Mesendoderm (in vitro differentiated cells): ENCODE measurements around the gene ELOF1.
A peak's percentile ranks its signal among the peaks of the same experiment; 100 is the strongest.

Source experiments
- DNase-seq: peaks from one replicate; pipeline ENCODE4 v3.0.0; 2013
- H2AK5ac ChIP-seq: 2 replicates; pipeline ENCODE4 v1.6.1; 2013; ENCODE audit warnings: low read length, inconsistent platforms
- H2BK120ac ChIP-seq: 2 replicates; pipeline ENCODE4 v1.6.1; 2013; ENCODE audit warnings: low read depth, mild to moderate bottlenecking, low read length, moderate library complexity, mixed read lengths
- H2BK15ac ChIP-seq: replicated peaks from 2 replicates; pipeline ENCODE4 v1.6.1; 2013; ENCODE audit warnings: low read depth, mild to moderate bottlenecking, moderate library complexity
- H2BK5ac ChIP-seq: 2 replicates; pipeline ENCODE4 v1.6.1; 2013; ENCODE audit warnings: low read length, inconsistent platforms
- H3K18ac ChIP-seq: 2 replicates; pipeline ENCODE4 v1.6.1; 2013; ENCODE audit warnings: mild to moderate bottlenecking, low read length, mixed read lengths
- H3K23ac ChIP-seq: one replicate; pipeline ENCODE4 v1.6.1; 2013; ENCODE audit warnings: low read length
- H3K27ac ChIP-seq: 2 replicates; pipeline ENCODE4 v1.5.1; 2013; ENCODE audit warnings: low read depth, mild to moderate bottlenecking, inconsistent platforms, low read length, moderate library complexity
- H3K27me3 ChIP-seq: 2 replicates; pipeline ENCODE4 v1.6.1; 2013; ENCODE audit warnings: low read length, control low read depth, mild to moderate bottlenecking, inconsistent platforms; ENCODE audit not compliant: insufficient read depth, poor library complexity
- H3K36me3 ChIP-seq: 2 replicates; pipeline ENCODE4 v1.6.1; 2013; ENCODE audit warnings: low read length, inconsistent platforms; ENCODE audit not compliant: control insufficient read depth, insufficient read depth
- H3K4ac ChIP-seq: one replicate; pipeline ENCODE4 v1.6.1; 2013; ENCODE audit warnings: low read depth, mild to moderate bottlenecking, low read length, moderate library complexity
- H3K4me1 ChIP-seq: 2 replicates; pipeline ENCODE4 v1.6.1; 2013; ENCODE audit warnings: low read depth, low read length, inconsistent platforms; ENCODE audit not compliant: control insufficient read depth
- H3K4me2 ChIP-seq: 2 replicates; pipeline ENCODE4 v1.6.1; 2013; ENCODE audit warnings: low read length
- H3K4me3 ChIP-seq: 2 replicates; pipeline ENCODE4 v1.5.1; 2013; ENCODE audit warnings: mild to moderate bottlenecking, low read length
- H3K56ac ChIP-seq: one replicate; pipeline ENCODE4 v1.6.1; 2013; ENCODE audit warnings: low read length
- H3K79me1 ChIP-seq: 2 replicates; pipeline ENCODE4 v1.6.1; 2013; ENCODE audit warnings: low read length, inconsistent platforms
- H3K79me2 ChIP-seq: 2 replicates; pipeline ENCODE4 v1.6.1; 2013; ENCODE audit warnings: mild to moderate bottlenecking, low read length; ENCODE audit not compliant: control insufficient read depth, insufficient read depth
- H3K9ac ChIP-seq: 2 replicates; pipeline ENCODE4 v1.6.1; 2013; ENCODE audit warnings: low read length, inconsistent platforms
- H4K5ac ChIP-seq: one replicate; pipeline ENCODE4 v1.6.1; 2013; ENCODE audit warnings: low read length
- H4K8ac ChIP-seq: one replicate; pipeline ENCODE4 v1.6.1; 2013; ENCODE audit warnings: low read depth, mild to moderate bottlenecking, control low read depth, low read length, moderate library complexity
- WGBS: extraction: QIAGEN DNeasy Blood & Tissue Kit; methylation state at CpG from one replicate; pipeline ENCODE4 v1.1.7; 2013; ENCODE audit warnings: low lambda C conversion rate, missing lambda C conversion rate; ENCODE audit not compliant: insufficient coverage; ENCODE audit errors: extremely low coverage; 5-methylcytosine and 5-hydroxymethylcytosine counted together

The ELOF1 gene

GRCh38 chr19:11555246-11555645, 3.8 kb downstream of the ELOF1 start:
- Histone ChIP-seq H3K27me3 (no peaks in the 10 kb centered on the region), H3K27ac (no peak overlapping the region), H3K4me1 (peaks cover 3% of the 10 kb centered on the region), H4K8ac (no peak overlapping the region), H4K5ac (no peak overlapping the region), H2BK5ac (no peak overlapping the region), H3K9ac (no peak overlapping the region), H2AK5ac (no peak overlapping the region), H3K79me2 (peaks cover 22% of the 10 kb centered on the region), H3K4me3 (no peak overlapping the region), H3K23ac (no peak overlapping the region), H3K4me2 (no peak overlapping the region), H2BK120ac (no peak overlapping the region), H2BK15ac (no peak overlapping the region), H3K36me3 (no peaks in the 10 kb centered on the region), H3K56ac (no peak overlapping the region), H3K4ac (no peak overlapping the region), H3K79me1 (peaks cover 15% of the 10 kb centered on the region), H3K18ac (no peak overlapping the region)
- DNase-seq: no peak
- no CpG with 5 or more reads among the region's 6 CpGs for WGBS

DNA sequence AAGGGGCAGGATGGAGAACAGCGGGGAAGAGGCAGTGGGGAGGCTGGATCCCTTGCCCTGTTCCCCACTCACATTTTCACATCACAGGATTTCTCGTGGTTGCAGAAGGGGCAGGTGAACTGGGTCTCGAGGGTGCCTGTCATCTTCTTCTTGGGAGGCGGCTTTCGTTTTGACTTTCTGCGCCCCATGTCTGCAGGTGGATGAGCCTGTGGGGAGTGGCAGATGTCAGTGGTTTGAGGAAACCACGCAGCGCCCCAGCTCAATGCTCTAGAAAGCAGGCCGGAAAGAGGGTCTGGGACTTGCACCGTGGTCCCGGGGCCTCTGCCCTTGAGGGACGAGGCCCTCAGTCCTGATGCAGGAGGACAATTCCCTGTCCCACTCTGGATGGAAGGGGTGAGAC, 4.9 kb downstream of the ELOF1 start:
- H4K5ac ChIP-seq: no peak overlapping the region
- H3K9ac ChIP-seq: no peak overlapping the region
- H3K79me2 ChIP-seq: peaks cover 22% of the 10 kb centered on the region
- no peak overlapping the region for H3K4ac ChIP-seq
- H3K56ac ChIP-seq: no peak overlapping the region
- no CpG with 5 or more reads among the region's 12 CpGs for WGBS
- peaks cover 3% of the 10 kb centered on the region for H3K4me1 ChIP-seq
- H2AK5ac ChIP-seq: no peak overlapping the region
- no peak overlapping the region for H2BK120ac ChIP-seq
- H3K36me3 ChIP-seq: no peaks in the 10 kb centered on the region
- H2BK5ac ChIP-seq: no peak overlapping the region
- H3K18ac ChIP-seq: no peak overlapping the region
- peaks cover 15% of the 10 kb centered on the region for H3K79me1 ChIP-seq
- no peak overlapping the region for H3K23ac ChIP-seq
- no peak overlapping the region for H3K4me2 ChIP-seq
- H4K8ac ChIP-seq: no peak overlapping the region
- no peak overlapping the region for H3K27ac ChIP-seq
- DNase-seq: no peak
- H3K27me3 ChIP-seq: no peaks in the 10 kb centered on the region
- H3K4me3 ChIP-seq: no peak overlapping the region
- H2BK15ac ChIP-seq: no peak overlapping the region

DNA sequence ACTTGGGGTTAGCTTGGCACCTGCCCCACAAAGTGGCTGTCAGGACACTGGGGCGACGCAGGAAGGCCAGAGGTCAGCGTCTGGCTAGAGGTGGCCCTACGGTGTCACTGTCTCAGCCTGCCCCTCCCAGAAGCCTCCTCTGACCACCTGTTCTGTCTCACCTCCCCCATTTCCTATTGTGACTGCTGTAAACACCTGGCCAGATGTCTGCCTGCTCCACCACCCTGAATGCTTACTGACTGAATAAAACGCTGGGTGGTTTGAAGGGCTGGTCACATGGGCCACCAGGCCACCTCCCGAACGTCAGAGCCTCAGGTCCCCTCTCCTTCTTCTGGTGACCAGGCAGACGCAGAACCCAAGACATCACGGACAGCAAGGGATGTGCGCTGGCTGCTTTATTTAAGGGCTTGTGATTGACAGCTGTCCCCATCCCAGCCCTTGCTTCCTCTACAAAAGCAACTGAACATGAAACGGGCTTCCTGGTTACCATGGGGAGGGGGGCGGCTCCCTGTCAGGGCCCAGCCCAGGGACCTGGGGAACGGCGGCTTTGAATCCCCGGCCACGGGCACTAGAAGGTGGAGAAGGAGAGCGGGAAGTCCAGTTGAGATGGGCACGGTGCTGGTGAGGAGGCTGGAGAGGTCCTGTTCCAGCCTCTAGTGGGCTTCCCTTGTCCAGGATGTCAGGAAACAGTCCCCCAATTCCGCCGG, 6.2 kb downstream of the ELOF1 start:
- no CpG with 5 or more reads among the region's 20 CpGs for WGBS
- Histone ChIP-seq H3K4me2 (no peak overlapping the region), H2BK120ac (no peak overlapping the region), H3K9ac (no peak overlapping the region), H2BK5ac (no peak overlapping the region), H3K79me2 (peaks cover 11% of the 10 kb centered on the region), H3K27ac (no peak overlapping the region), H3K18ac (no peak overlapping the region), H3K4ac (no peak overlapping the region), H4K8ac (no peak overlapping the region), H2AK5ac (no peak overlapping the region), H3K79me1 (peaks cover 12% of the 10 kb centered on the region), H3K23ac (no peak overlapping the region), H4K5ac (no peak overlapping the region), H3K27me3 (no peaks in the 10 kb centered on the region), H3K36me3 (no peaks in the 10 kb centered on the region), H3K4me1 (peaks cover under 1% of the 10 kb centered on the region), H3K4me3 (no peak overlapping the region), H3K56ac (no peak overlapping the region), H2BK15ac (no peak overlapping the region)
- no peak for DNase-seq

DNA sequence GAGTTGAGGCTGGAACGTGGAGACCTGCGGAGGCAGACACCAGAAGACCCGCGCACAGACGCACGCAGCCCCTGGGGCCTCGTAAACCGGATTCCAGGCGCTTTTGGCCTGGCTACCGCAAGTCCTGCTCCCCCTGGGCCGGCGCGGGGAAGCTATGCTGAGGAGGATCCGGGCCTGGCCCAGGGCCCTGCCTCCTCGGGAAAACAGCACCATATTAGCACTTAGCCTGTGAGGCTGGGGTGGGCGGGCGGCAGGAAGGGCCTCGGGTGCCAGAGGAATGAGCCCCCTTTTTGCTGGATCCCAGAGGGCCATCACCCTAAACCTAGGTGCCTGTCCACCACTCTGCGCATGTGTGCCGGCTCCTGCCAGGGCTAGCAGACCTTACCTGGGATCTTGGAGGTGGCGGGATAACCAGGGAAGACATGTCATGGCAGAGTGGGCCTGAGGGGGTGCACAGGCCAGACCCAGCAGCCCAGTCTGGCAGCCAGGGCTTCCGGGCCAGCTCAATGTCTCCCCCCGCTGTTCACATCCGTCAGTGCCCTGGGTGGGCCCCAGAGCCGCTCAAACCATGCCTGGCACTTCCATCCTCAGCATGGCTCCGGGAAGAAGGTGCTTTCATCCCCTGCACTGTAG, 7.3 kb downstream of the ELOF1 start:
- Histone ChIP-seq H3K4ac (no peak overlapping the region), H2BK120ac (no peak overlapping the region), H2AK5ac (no peak overlapping the region), H3K79me2 (peaks cover 5% of the 10 kb centered on the region), H3K18ac (no peak overlapping the region), H3K36me3 (no peaks in the 10 kb centered on the region), H2BK5ac (no peak overlapping the region), H3K79me1 (peaks cover 7% of the 10 kb centered on the region), H3K4me1 (no peaks in the 10 kb centered on the region), H3K4me3 (no peak overlapping the region), H4K5ac (no peak overlapping the region), H3K56ac (no peak overlapping the region), H3K4me2 (no peak overlapping the region), H2BK15ac (no peak overlapping the region), H3K23ac (no peak overlapping the region), H4K8ac (no peak overlapping the region), H3K27me3 (no peaks in the 10 kb centered on the region), H3K27ac (no peak overlapping the region), H3K9ac (no peak overlapping the region)
- no CpG with 5 or more reads among the region's 26 CpGs for WGBS
- peak; percentile 65 for DNase-seq

DNA sequence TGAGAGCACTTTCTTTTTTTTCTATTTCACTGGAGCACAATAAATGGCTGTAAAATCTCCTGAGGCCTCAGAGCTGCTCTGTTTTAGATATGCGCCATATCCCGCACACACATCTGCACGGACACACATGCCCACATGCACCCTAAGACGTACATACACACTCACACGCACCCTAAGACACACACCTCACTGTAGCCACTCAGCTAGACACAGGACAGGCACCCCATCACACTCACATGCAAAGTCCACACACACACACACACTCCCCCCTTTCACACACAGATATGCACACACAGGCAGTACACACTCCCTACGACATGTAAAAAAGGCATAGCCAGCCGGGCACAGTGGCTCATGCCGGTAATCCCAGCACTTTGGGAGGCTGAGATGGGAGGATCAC, 8.8 kb downstream of the ELOF1 start:
- no peak overlapping the region for H4K8ac ChIP-seq
- no peak overlapping the region for H2BK5ac ChIP-seq
- H3K79me1 ChIP-seq: no peaks in the 10 kb centered on the region
- no peak overlapping the region for H3K18ac ChIP-seq
- no peak overlapping the region for H2BK120ac ChIP-seq
- WGBS: no CpG with 5 or more reads among the region's 8 CpGs
- H4K5ac ChIP-seq: no peak overlapping the region
- H3K79me2 ChIP-seq: no peaks in the 10 kb centered on the region
- no peaks in the 10 kb centered on the region for H3K4me1 ChIP-seq
- DNase-seq: no peak
- no peak overlapping the region for H3K4me3 ChIP-seq
- H3K27ac ChIP-seq: no peak overlapping the region
- H3K27me3 ChIP-seq: no peaks in the 10 kb centered on the region
- no peak overlapping the region for H2BK15ac ChIP-seq
- no peak overlapping the region for H3K23ac ChIP-seq
- H3K4ac ChIP-seq: no peak overlapping the region
- H3K4me2 ChIP-seq: no peak overlapping the region
- H3K56ac ChIP-seq: no peak overlapping the region
- no peaks in the 10 kb centered on the region for H3K36me3 ChIP-seq
- no peak overlapping the region for H2AK5ac ChIP-seq
- no peak overlapping the region for H3K9ac ChIP-seq
